ENCODE measurements around the gene ANKRD30BL. TPM values are rescaled to one million over a fixed set of nuclear protein-coding genes. Genes with fewer than 3 reads are reported as not detected.
"Not testable (repeated sequence)": the region's sequence is repeated elsewhere in the genome, so short reads cannot be mapped to it uniquely, and the experiment has no call there.

The ANKRD30BL gene
- total RNA-seq (2012; rRNA removed): not detected in 2 replicates

DNA sequence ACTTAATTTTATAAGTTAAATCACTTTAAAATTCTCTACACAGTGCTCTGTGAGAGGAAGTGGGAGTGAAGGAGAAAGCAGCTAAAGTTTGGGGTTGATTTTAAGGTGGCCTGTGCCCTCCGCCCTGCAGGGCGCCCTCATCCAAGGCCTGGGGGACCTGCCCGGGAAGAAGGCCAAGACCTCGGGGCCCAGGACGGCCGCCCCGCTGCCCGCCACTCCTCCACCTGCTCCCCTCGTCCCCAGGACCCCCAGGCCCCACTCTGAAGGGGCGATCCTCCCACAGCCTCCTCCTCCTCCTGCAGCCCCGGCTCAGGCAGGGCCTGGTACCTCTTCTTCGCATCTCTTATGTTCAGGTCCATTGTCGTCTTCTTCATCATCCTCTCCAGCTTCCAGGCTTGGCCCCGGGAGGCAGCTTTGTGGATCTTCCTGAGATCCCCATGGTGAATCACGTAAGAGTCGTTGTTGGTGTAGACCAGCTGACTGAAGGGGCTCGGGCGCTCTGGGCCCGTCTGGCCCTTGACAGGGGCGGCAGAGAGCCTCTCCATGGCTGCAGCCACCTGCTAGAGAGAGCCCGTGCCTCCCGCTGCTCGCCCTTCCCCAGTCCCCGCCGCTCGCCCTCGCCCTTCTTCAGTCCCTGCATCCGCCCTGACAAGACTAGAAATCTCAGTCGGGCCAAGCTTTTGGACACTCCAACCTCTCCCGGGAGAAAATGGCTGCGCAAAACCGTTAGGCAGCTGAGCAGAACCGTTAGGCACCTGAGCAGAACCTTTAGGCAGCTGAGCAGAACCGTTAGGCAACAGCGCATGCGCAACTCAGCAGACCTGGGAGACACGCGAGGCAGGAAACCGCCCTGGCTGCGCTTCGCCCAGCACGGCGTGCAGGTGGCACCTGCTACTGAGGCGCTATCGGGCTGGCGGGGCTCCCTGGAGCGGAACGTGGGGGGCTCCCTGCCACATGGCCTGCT lies at the start of gene ANKRD30BL:
ANKRD30BL (minus strand) TSS at position 792 of the 964 bp plus-strand sequence; CDS start at position 545, 247 bp downstream.
- not testable (repeated sequence) for H3K9me3 ChIP-seq (replicated peaks; ENCODE audit: low read length); H3K9ac ChIP-seq (ENCODE audit: low read depth, low read length); H3K4me3 ChIP-seq (ENCODE audit: low read length)

DNA sequence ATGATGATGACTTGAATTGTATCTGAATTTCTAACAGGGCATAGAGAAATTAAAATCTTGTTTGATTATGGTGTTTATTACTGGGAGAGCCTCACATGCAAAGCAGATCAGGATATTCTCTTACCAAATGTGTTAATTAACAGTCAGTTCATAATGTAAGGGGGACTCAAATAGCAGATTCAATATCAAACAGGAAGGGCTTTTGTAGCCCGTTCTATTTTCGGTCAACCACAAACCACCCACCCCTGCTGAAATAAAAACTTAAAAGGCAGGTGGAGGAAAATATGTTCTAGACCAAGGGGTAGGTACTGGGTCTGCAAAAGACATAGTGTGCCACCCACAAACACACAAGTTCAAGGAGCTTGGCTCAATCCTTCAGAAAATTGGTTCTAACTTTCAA lies 41.1 kb upstream of the ANKRD30BL start:
- not testable (repeated sequence) for H3K27me3 ChIP-seq (ENCODE audit: control insufficient read depth, insufficient read depth, low read length); H3K9ac ChIP-seq (ENCODE audit: low read depth, low read length); H3K9me3 ChIP-seq (replicated peaks; ENCODE audit: low read length); H3K4me1 ChIP-seq (ENCODE audit: control insufficient read depth, insufficient read depth, low read length); H3K36me3 ChIP-seq (ENCODE audit: insufficient read depth, low read length); H3K4me3 ChIP-seq (ENCODE audit: low read length); H3K4me2 ChIP-seq (ENCODE audit: low read length)

More for the DNA sequence above, at the start of gene ANKRD30BL:
- H3K4me2 ChIP-seq (ENCODE audit: low read length); H3K4me1 ChIP-seq (ENCODE audit: control insufficient read depth, insufficient read depth, low read length); H3K36me3 ChIP-seq (ENCODE audit: insufficient read depth, low read length); H3K27me3 ChIP-seq (ENCODE audit: control insufficient read depth, insufficient read depth, low read length): not testable (repeated sequence)

GRCh38 chr2:132192854-132193253 lies 31.1 kb upstream of the ANKRD30BL start:
- H3K27me3 ChIP-seq (ENCODE audit: control insufficient read depth, insufficient read depth, low read length); H3K36me3 ChIP-seq (ENCODE audit: insufficient read depth, low read length); H3K4me2 ChIP-seq (ENCODE audit: low read length); H3K4me1 ChIP-seq (ENCODE audit: control insufficient read depth, insufficient read depth, low read length); H3K4me3 ChIP-seq (ENCODE audit: low read length); H3K9me3 ChIP-seq (replicated peaks; ENCODE audit: low read length); H3K9ac ChIP-seq (ENCODE audit: low read depth, low read length): not testable (repeated sequence)

- H3K27me3 ChIP-seq (ENCODE audit: control insufficient read depth, insufficient read depth, low read length); H3K4me2 ChIP-seq (ENCODE audit: low read length); H3K4me1 ChIP-seq (ENCODE audit: control insufficient read depth, insufficient read depth, low read length); H3K4me3 ChIP-seq (ENCODE audit: low read length); H3K36me3 ChIP-seq (ENCODE audit: insufficient read depth, low read length); H3K9ac ChIP-seq (ENCODE audit: low read depth, low read length); H3K9me3 ChIP-seq (replicated peaks; ENCODE audit: low read length): not testable (repeated sequence)
Measured at GRCh38 chr2:132167100-132167499, 5.3 kb upstream of the ANKRD30BL start.

- not testable (repeated sequence) for H3K4me2 ChIP-seq (ENCODE audit: low read length); H3K36me3 ChIP-seq (ENCODE audit: insufficient read depth, low read length); H3K4me1 ChIP-seq (ENCODE audit: control insufficient read depth, insufficient read depth, low read length); H3K4me3 ChIP-seq (ENCODE audit: low read length); H3K9me3 ChIP-seq (replicated peaks; ENCODE audit: low read length); H3K9ac ChIP-seq (ENCODE audit: low read depth, low read length); H3K27me3 ChIP-seq (ENCODE audit: control insufficient read depth, insufficient read depth, low read length)
Measured at GRCh38 chr2:132162125-132162660, 441 bp upstream of the ANKRD30BL start.

DNA sequence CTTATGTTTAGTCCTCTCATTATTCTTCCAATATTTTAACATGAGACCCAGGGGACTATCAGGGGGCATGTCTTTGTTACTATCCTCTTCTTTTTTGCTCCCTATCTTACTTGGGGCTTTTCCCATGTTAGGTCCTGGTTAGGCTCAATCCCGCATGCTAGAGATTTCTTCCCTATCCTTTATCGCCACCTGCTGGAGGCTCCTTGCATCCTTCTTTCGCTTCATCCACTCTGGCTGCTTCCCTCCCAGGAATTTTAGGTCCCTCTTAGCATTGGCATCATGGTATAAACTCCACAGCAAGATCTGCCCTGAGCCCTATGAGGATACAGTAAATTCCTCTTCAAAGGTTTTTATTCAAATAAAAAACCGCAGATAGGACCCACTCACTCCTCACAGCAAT lies 15.0 kb downstream of the ANKRD30BL start:
- H3K4me2 ChIP-seq (ENCODE audit: low read length); H3K4me3 ChIP-seq (ENCODE audit: low read length); H3K9me3 ChIP-seq (replicated peaks; ENCODE audit: low read length); H3K36me3 ChIP-seq (ENCODE audit: insufficient read depth, low read length); H3K9ac ChIP-seq (ENCODE audit: low read depth, low read length); H3K27me3 ChIP-seq (ENCODE audit: control insufficient read depth, insufficient read depth, low read length); H3K4me1 ChIP-seq (ENCODE audit: control insufficient read depth, insufficient read depth, low read length): not testable (repeated sequence)

Small RNA genes lying within 50 kb of the gene (small RNA-seq; reads per million reads assigned to genes)
- gene RNU6-1132P: not detected
